ENCODE results near the gene ARL4D.

DNA sequence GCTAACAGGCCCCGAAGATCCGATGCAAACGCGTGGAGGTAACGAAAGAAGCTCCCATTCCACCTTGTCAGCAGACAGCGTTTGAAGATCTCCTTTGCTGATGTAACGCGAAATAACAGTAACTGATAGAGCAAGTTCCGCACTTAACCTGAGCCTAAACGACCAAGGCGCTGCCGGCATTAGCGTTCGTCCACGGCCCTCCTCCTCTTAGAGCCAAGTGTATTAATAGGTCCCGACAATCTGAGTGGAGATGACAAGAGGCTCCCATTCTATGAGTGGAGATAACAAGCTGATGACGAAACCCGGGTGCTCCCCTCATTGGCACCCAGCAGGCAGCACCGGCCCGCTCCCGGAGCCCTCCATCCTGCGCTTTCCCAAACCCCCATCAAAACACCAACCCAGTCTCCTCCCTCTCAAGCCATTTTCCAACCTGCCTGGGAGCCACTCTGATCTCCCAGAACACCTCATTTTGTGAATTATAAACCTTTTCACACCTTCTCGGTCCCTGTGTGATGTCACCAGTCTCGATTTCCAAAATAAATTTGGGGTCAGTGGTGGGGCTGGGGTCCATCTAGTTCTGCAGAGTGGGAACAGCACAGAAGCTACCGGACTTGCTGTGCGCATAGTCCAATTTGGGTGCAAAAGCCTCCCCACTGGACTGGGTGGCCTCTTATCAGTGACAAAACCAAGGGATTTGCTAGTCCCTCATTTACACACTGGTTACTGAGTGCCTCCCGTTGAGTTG, 35.4 kb upstream of the ARL4D start:
- no peak for TF ChIP-seq POLR2A (IDR thresholded peaks at IDR 0.05; ENCODE audit: low read depth)
- TF ChIP-seq, protein P1, sequence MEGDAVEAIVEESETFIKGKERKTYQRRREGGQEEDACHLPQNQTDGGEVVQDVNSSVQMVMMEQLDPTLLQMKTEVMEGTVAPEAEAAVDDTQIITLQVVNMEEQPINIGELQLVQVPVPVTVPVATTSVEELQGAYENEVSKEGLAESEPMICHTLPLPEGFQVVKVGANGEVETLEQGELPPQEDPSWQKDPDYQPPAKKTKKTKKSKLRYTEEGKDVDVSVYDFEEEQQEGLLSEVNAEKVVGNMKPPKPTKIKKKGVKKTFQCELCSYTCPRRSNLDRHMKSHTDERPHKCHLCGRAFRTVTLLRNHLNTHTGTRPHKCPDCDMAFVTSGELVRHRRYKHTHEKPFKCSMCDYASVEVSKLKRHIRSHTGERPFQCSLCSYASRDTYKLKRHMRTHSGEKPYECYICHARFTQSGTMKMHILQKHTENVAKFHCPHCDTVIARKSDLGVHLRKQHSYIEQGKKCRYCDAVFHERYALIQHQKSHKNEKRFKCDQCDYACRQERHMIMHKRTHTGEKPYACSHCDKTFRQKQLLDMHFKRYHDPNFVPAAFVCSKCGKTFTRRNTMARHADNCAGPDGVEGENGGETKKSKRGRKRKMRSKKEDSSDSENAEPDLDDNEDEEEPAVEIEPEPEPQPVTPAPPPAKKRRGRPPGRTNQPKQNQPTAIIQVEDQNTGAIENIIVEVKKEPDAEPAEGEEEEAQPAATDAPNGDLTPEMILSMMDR (IDR thresholded peaks at IDR 0.05) = no peak
- TF ChIP-seq POLR2AphosphoS5 (IDR thresholded peaks at IDR 0.05) = no peak
- TF ChIP-seq EP300 (IDR thresholded peaks at IDR 0.05) = no peak
